GM21576 (cell line): ENCODE data around the gene OR6C1.
"Not testable (repeated sequence)": the region's sequence is repeated elsewhere in the genome, so short reads cannot be mapped to it uniquely, and the experiment has no call there.

Source experiments
- ATAC-seq: cut with Tn5 transposase; IDR thresholded peaks from one replicate; pipeline ENCODE4 v1.9.1; 2021; ENCODE audit warnings: mild to moderate bottlenecking, moderate library complexity; ENCODE audit not compliant: unreplicated experiment

OR6C1 gene

DNA sequence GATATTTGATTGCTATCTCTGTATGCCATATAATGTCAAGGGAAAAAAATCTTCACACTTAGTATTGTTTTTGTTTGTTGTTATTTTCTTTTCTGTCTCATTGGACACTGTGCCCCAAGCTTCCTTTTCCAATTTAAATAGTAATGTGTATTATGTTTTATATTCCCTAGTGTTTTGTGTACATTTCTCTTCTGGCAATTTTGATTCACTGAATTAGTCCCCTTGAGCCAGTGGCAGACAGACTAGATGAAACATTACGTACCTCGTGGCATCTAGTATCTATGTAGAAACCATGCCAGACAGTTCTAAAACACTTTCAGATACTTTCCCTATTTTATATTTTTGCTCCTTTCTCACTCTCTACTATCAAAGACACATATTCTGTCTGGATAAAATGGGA, at the start of gene OR6C1:
OR6C1 (plus strand) TSS at position 301 of the 400 bp plus-strand sequence. CDS start 6,257 bp downstream, outside the sequence.
- ATAC-seq: no peak

DNA sequence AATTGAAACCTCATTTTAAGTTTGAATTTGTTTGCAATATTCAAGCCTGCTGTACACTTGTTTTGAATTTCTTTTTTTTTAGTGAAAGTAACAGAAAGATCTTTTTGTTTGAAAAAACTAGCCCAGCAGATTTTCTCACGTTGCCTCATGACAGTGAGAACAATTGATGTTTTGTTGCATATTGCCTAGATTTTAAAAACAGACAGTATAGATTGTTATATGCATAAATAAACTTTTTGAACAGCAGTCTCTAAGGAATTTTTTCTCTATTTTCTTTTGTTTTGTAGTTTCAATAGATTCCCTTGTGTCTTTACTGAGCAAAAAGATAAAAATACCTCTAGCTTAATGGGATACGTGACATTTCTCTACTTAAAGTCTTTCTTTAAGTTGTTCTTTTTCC, 33.2 kb upstream of the OR6C1 start:
- ATAC-seq: no peak

DNA sequence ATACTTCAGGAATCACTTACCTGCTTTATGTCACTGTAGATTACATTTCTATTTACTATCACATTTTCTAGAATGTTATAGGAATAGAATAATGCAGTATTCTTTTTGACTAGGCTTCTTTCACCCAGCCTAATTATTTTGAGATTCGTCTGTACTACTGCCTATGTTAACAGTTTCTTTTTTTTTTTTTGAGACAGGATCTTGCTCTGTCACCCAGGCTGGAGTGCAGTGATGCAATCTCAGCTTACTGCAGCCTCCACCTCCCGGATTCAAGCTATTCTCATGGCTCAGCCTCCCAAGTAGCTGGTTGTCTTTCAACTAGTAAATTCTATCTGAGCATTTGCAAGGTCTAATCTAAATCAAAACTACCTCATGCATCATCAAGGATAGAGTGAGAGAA, 24.1 kb upstream of the OR6C1 start:
- no peak for ATAC-seq

DNA sequence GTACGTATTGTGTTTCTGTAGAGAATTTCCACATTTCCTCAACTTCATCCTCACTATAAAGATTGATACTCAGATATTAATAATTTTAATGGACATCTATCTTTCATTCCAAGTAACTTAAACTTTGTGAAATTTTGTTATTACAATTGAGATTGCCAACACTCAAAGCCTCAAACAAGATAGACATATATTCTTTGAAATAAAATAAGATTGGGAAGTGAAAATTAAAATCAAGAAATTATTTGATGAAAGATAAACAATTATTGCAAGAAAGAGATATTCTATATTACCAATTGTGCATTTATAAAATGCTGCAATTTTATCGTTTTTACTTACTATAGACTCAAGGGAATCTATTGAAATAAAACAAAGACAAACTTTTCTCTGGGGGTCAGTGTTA, 17.7 kb upstream of the OR6C1 start, which contains the start of gene OR6C6:
OR6C6 (minus strand) TSS at position 101 of the 400 bp plus-strand sequence. CDS start 1,337 bp downstream, outside the sequence.
- ATAC-seq: no peak

DNA sequence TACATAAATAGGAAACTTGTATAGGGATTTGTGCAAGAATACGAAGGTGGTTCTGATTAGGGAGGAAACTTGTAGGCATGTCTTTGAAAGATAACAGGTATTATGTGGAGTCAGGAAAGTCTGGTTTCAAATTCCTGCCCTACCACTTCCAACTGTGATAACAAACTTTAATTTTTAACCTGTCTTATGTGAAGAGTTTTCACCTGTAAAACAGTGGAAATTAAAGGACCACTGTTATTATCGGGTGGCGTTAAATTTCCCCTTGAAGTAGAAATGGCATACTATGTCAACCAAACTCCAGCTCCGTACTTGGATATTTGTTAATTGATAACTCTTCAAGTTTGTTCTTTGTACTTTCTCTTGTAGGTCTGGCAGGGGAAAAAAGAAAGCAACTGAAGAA, 6.1 kb downstream of the OR6C1 start:
- ATAC-seq: no peak

DNA sequence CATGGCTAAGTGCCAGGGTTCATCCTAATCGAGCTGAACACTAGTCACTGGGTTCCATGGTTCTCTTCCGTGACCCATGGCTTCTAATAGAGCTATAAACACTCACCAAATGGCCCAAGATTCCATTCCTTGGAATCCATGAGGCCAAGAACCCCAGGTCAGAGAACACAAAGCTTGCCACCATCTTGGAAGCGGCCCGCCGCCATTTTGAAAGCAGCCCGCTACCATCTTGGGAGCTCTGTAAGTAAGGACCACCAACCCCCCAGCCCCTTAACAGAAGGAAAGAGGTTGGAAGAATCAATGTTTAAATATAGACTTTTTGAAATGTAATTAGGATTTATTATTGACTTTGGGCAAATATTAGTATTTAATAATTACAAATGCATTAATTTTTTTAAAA, 11.7 kb downstream of the OR6C1 start:
- ATAC-seq: not testable (repeated sequence)

DNA sequence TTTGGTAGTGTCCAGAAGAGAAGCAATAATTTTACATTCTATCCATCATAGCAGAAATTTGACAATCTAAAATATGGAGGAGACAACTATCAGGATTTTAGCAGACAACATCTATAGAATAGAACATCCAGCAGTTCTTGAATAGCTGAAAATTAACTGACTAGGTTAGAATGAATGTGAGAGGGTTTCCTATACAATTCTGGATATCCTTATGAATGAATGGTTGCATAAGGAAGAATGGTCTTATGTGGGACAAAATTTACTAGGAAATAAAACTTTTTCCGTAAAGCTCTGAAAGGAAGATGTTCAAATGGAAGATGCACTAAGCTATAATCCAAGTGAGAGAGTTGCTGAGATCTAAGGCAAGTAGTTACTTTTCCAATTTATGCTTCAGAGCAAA, 16.3 kb downstream of the OR6C1 start, which contains the start of gene OR6C3:
OR6C3 (plus strand) TSS at position 301 of the 400 bp plus-strand sequence. CDS start 955 bp downstream, outside the sequence.
- no peak for ATAC-seq

DNA sequence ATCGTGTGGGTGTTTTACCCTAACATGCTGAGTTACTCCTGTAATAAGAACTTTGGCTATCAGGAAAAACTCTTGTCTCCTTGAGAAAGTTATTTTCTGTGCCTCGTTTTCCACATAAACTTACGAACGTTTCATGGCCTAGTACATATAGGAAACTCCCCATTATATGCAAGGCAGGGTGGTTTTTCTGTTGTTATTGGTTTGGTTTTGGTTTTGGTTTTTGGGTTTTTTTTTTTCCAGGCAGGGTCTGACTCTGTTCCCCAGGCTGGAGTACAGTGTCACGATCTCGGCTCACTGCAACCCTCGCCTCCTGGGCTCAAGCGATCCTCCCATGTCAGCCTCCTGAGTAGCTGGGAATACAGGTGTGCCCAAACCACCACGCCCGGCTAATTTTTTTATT, 21.9 kb downstream of the OR6C1 start:
- ATAC-seq: no peak

DNA sequence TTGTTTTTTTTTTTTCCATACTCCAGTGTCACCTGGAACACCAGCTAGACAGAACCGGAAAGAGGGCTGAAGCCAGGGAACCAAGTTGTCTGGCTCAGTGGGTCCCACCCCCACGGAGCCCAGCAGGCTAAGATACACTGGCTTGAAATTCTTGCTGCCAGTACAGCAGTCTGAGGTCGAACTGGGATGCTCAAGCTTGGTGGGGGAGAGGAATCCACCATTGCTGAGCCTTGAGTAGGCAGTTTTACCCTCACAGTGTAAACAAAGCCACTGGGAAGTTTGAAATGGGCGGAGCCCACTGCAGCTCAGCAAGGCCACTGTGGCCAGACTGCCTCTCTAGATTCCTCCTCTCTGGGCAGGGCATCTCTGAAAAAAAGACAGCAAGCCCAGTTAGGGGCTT, 41.2 kb downstream of the OR6C1 start:
- ATAC-seq: not testable (repeated sequence)

DNA sequence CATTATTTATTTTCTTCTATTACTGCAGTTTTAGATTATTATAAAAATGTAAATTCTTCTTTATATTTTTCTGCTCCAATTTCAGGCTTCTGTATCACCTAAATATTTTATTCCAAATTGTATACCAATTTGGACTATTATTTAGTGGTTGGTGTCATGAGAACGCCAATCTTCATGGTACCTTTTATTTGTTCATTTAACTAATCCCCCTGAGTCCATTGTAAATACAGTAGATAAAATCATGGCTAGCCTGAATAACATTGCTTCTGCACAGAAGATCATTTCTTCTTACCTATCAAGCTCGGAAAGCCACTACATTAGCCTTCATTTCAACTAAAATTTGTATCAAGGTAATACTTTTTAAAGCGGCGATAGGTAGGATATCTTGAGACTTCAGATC, 48.5 kb downstream of the OR6C1 start, which contains the start of gene OR6C75:
OR6C75 (plus strand) TSS at position 301 of the 400 bp plus-strand sequence. CDS start 2,136 bp downstream, outside the sequence.
- no peak for ATAC-seq

DNA sequence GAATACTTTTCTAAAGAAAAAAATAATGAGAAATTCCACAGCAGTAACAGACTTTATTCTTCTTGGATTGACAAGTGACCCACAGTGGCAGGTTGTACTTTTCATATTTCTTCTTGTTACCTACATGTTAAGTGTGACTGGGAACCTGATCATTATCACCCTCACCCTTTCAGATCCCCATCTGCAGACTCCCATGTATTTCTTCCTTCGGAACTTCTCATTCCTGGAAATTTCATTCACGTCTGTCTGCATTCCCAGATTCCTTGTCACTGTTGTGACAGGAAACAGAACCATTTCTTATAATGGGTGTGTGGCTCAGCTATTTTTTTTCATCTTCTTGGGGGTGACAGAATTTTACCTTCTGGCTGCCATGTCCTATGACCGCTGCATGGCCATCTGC, 50.9 kb downstream of the OR6C1 start:
- ATAC-seq: no peak
